SK-N-SH (cell line): ENCODE results near the gene DBR1. TPM values are rescaled to one million over a fixed set of nuclear protein-coding genes. Genes with fewer than 3 reads are reported as not detected.

ENCODE experiments used
- CTCF ChIA-PET: fragments of 300-600, 350-600 bp; formaldehyde crosslinking; extraction: SDS; loops from one replicate; lab custom pipeline; 2021; lab: Yijun Ruan, JAX
- POLR2A ChIA-PET: fragments of 350-600 bp; sonication (Branson Sonifier 250); formaldehyde crosslinking; extraction: SDS; loops from one replicate; lab custom pipeline; 2020; ENCODE audit warnings: antibody characterized with exemption, inconsistent platforms; lab: Yijun Ruan, JAX
- DNase-seq: peaks from one replicate; pipeline ENCODE4 v3.0.0; 2012
- H2AFZ ChIP-seq: fragments of 200-600 bp; sonication (generic); 2 replicates; pipeline ENCODE4 v1.8.1; 2016; ENCODE audit warnings: antibody characterized with exemption, mild to moderate bottlenecking, low read depth
- H3F3A ChIP-seq: fragments of 200-600 bp; sonication (generic); replicated peaks from 2 replicates; pipeline ENCODE3; 2016; ENCODE audit warnings: antibody characterized with exemption, mild to moderate bottlenecking; ENCODE audit not compliant: insufficient read depth
- H3K27ac ChIP-seq, 2 experiments: fragments of 200-500 bp in 1 of 2; fragments of 200-600 bp in 1 of 2; sonication (Bioruptor generic) in 1 of 2; sonication (generic), shearing (Covaris generic) in 1 of 2; 2 replicates each; pipeline versions ENCODE4 v1.5.1 to v1.6.1; 2014 to 2016; ENCODE audit warnings: low read depth in 2 of 2, inconsistent platforms in 1 of 2, low read length in 1 of 2, mild to moderate bottlenecking in 1 of 2, mixed read lengths in 1 of 2
- H3K27me3 ChIP-seq: fragments of 200-600 bp; sonication (generic), shearing (Covaris generic); 2 replicates; pipeline ENCODE4 v1.6.1; 2016; ENCODE audit warnings: mixed run types; ENCODE audit not compliant: insufficient read depth
- H3K36me3 ChIP-seq, 2 experiments: fragments of 200-500 bp in 1 of 2; fragments of 200-600 bp in 1 of 2; sonication (Bioruptor generic) in 1 of 2; sonication (generic) in 1 of 2; replicated peaks in 1 of 2; 2 replicates each; pipeline versions ENCODE3 to v1.5.1; 2014 to 2016; ENCODE audit warnings: low read length in 1 of 2, mild to moderate bottlenecking in 1 of 2; ENCODE audit not compliant: insufficient read depth in 2 of 2, control insufficient read depth in 1 of 2
- H3K4me1 ChIP-seq, 2 experiments: fragments of 200-500 bp in 1 of 2; fragments of 200-600 bp in 1 of 2; sonication (Bioruptor generic) in 1 of 2; sonication (generic), shearing (Covaris generic) in 1 of 2; 2 replicates each; pipeline versions ENCODE4 v1.5.1 to v1.6.1; 2014 to 2016; ENCODE audit warnings: low read depth in 1 of 2, low read length in 1 of 2, mixed run types in 1 of 2; ENCODE audit not compliant: insufficient read depth in 2 of 2, control insufficient read depth in 1 of 2
- H3K4me2 ChIP-seq: fragments of 200-600 bp; sonication (generic), shearing (Covaris generic); 2 replicates; pipeline ENCODE4 v1.6.1; 2017; ENCODE audit warnings: mixed run types
- H3K4me3 ChIP-seq, 2 experiments: fragments of 200-500 bp in 1 of 2; fragments of 200-600 bp in 1 of 2; sonication (Bioruptor generic) in 1 of 2; sonication (generic), shearing (Covaris generic) in 1 of 2; 2 replicates each; pipeline versions ENCODE4 v1.5.1 to v1.8.1; 2014 to 2016; ENCODE audit warnings: low read depth in 2 of 2, inconsistent platforms in 1 of 2, low read length in 1 of 2, mild to moderate bottlenecking in 1 of 2, mixed read lengths in 1 of 2, moderate library complexity in 1 of 2
- H3K79me2 ChIP-seq: fragments of 200-600 bp; sonication (generic); 2 replicates; pipeline ENCODE4 v1.8.1; 2017; ENCODE audit warnings: mild to moderate bottlenecking; ENCODE audit not compliant: insufficient read depth
- H3K9ac ChIP-seq: fragments of 200-600 bp; sonication (generic); 2 replicates; pipeline ENCODE4 v1.6.1; 2017; ENCODE audit warnings: mixed run types
- H3K9me2 ChIP-seq: fragments of 200-600 bp; sonication (generic); 2 replicates; pipeline ENCODE4 v1.6.1; 2017; ENCODE audit warnings: mixed run types
- H3K9me3 ChIP-seq: fragments of 200-600 bp; sonication (generic); 2 replicates; pipeline ENCODE4 v1.6.1; 2017; ENCODE audit warnings: mixed run types, mild to moderate bottlenecking, moderate library complexity
- H4K20me1 ChIP-seq: fragments of 200-600 bp; sonication (generic); 2 replicates; pipeline ENCODE4 v1.6.1; 2017; ENCODE audit warnings: mild to moderate bottlenecking, mixed run types; ENCODE audit not compliant: insufficient read depth
- CHD2 ChIP-seq: fragments of 150-350 bp; IDR thresholded peaks from 2 replicates; pipeline ENCODE4 v1.6.1; 2018; ENCODE audit warnings: low read length; ENCODE audit not compliant: partially characterized antibody
- FOSL2 ChIP-seq: IDR thresholded peaks from 2 replicates; pipeline ENCODE4 v1.4.0; 2012; ENCODE audit warnings: low read depth, mild to moderate bottlenecking, moderate library complexity, borderline replicate concordance
- FOXM1 ChIP-seq: IDR thresholded peaks from 2 replicates; pipeline ENCODE4 v1.4.0; 2012; ENCODE audit warnings: low read depth, mild to moderate bottlenecking
- MXI1 ChIP-seq: IDR thresholded peaks from 2 replicates; pipeline ENCODE4 v1.6.1; 2012; ENCODE audit warnings: mild to moderate bottlenecking, low read depth, low read length, improper control_type of control experiment
- RCOR1 ChIP-seq: fragments of 150-350 bp; IDR thresholded peaks from 2 replicates; pipeline ENCODE4 v1.6.1; 2017; ENCODE audit warnings: antibody characterized with exemption, low read length
- REST ChIP-seq: IDR thresholded peaks from 2 replicates; pipeline ENCODE4 v1.6.1; 2012; ENCODE audit warnings: mild to moderate bottlenecking, low read depth, low read length, moderate library complexity
- RFX5 ChIP-seq: IDR thresholded peaks from 2 replicates; pipeline ENCODE4 v1.6.1; 2012; ENCODE audit warnings: mild to moderate bottlenecking, improper control_type of control experiment, low read length
- RXRA ChIP-seq: IDR thresholded peaks from 2 replicates; pipeline ENCODE4 v1.4.0; 2012; ENCODE audit warnings: low read depth, mild to moderate bottlenecking, borderline replicate concordance
- SIN3A ChIP-seq: IDR thresholded peaks from 2 replicates; pipeline ENCODE4 v1.6.1; 2012; ENCODE audit warnings: low read depth, mild to moderate bottlenecking, low read length, moderate library complexity, borderline replicate concordance
- TAF1 ChIP-seq: IDR thresholded peaks from 2 replicates; pipeline ENCODE4 v1.6.1; 2012; ENCODE audit warnings: low read depth, mild to moderate bottlenecking, low read length, moderate library complexity, borderline replicate concordance
- TCF12 ChIP-seq: IDR thresholded peaks from 2 replicates; pipeline ENCODE4 v1.4.0; 2012
- WGBS: methylation state at CpG from one replicate; pipeline ENCODE4 v1.1.6; 2017; ENCODE audit warnings: low lambda C conversion rate; 5-methylcytosine and 5-hydroxymethylcytosine counted together
- polyA plus RNA-seq, 3 experiments: library from polyadenylated mRNA; depleted of rRNA; stranded (reverse); fragments of >200 nt; gene quantifications; 2 replicates each; pipeline ENCODE4 v1.2.3, GENCODE V29; 2012
- TF ChIP-seq, protein P1 (sequence below): IDR thresholded peaks from 2 replicates; pipeline ENCODE4 v1.4.0; 2012; ENCODE audit warnings: low read depth, borderline replicate concordance

The DBR1 gene
- polyA plus RNA-seq, 1 of the 3 experiments (the other 2 are of a cell fraction) = 9.2 TPM

- WGBS = 100% methylated on average over 3 of the region's 3 CpGs
- H3K4me2 ChIP-seq = no peak overlapping the region
- no peak for TF ChIP-seq REST
- TF ChIP-seq, protein P1, sequence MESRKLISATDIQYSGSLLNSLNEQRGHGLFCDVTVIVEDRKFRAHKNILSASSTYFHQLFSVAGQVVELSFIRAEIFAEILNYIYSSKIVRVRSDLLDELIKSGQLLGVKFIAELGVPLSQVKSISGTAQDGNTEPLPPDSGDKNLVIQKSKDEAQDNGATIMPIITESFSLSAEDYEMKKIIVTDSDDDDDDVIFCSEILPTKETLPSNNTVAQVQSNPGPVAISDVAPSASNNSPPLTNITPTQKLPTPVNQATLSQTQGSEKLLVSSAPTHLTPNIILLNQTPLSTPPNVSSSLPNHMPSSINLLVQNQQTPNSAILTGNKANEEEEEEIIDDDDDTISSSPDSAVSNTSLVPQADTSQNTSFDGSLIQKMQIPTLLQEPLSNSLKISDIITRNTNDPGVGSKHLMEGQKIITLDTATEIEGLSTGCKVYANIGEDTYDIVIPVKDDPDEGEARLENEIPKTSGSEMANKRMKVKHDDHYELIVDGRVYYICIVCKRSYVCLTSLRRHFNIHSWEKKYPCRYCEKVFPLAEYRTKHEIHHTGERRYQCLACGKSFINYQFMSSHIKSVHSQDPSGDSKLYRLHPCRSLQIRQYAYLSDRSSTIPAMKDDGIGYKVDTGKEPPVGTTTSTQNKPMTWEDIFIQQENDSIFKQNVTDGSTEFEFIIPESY = no peak
- TF ChIP-seq CHD2 = no peak
- TF ChIP-seq RXRA = no peak
- TF ChIP-seq FOXM1 = no peak
- TF ChIP-seq RCOR1 = no peak
- no peak for TF ChIP-seq FOSL2
- TF ChIP-seq TAF1 = no peak
- no peak for TF ChIP-seq SIN3A
- TF ChIP-seq TCF12 = no peak
- TF ChIP-seq RFX5 = no peak
- TF ChIP-seq MXI1 = no peak
- TF ChIP-seq, all 33 proteins: peak for 0
- no peak overlapping the region for H3K27ac ChIP-seq
- no peak overlapping the region for H2AFZ ChIP-seq
- no peak for DNase-seq
- H3K4me3 ChIP-seq = no peak overlapping the region
- no peaks in the 10 kb centered on the region for H3K27me3 ChIP-seq
- H3F3A ChIP-seq = no peaks in the 10 kb centered on the region
- peaks cover 9 to 10% of the 10 kb centered on the region in 2 experiments for H3K36me3 ChIP-seq
- ChIA-PET POLR2A (no interaction called here), CTCF (interaction anchor here (1.4 kb wide), 1 partner anchor 10 kb away, joined by 3 read pairs; no protein-coding TSS in a partner anchor)
- peaks cover 76% of the 10 kb centered on the region for H4K20me1 ChIP-seq
- peaks cover 96% of the 10 kb centered on the region for H3K79me2 ChIP-seq
- H3K4me1 ChIP-seq = no peaks in the 10 kb centered on the region
- no peaks in the 10 kb centered on the region for H3K9me3 ChIP-seq
- no peaks in the 10 kb centered on the region for H3K9me2 ChIP-seq
- H3K9ac ChIP-seq = no peak overlapping the region
Observed at GRCh38 chr3:138202945-138203701, 28.4 kb upstream of the DBR1 start.
